CD14-positive monocyte (primary cell): ENCODE results near the gene C22orf23. TPM values are rescaled to one million over a fixed set of nuclear protein-coding genes. Genes with fewer than 3 reads are reported as not detected.

Experiments used
- DNase-seq, 3 donors: peaks; one replicate each; pipeline ENCODE4 v3.0.0-alpha.2; 2011 to 2022
- H2AFZ ChIP-seq: 2 replicates; pipeline ENCODE4 v1.6.0; 2012; ENCODE audit warnings: mild to moderate bottlenecking, low read depth, low read length, inconsistent platforms; ENCODE audit not compliant: insufficient read depth, poor library complexity, severe bottlenecking
- H3K27ac ChIP-seq, 2 donors: 1 replicate in 1 of 2; 2 replicates in 1 of 2; pipeline ENCODE4 v1.5.1; 2012 to 2013; ENCODE audit warnings: low read length in 2 of 2, control low read depth in 1 of 2, inconsistent platforms in 1 of 2, low read depth in 1 of 2, mild to moderate bottlenecking in 1 of 2
- H3K27me3 ChIP-seq, 2 donors: one replicate each; pipeline versions ENCODE4 v1.6.0 to v1.6.1; 2011 to 2013; ENCODE audit warnings: low read length in 2 of 2; ENCODE audit not compliant: control insufficient read depth in 2 of 2, insufficient read depth in 2 of 2
- H3K36me3 ChIP-seq, 2 donors: replicated peaks in 1 of 2; 1 replicate in 1 of 2; 2 replicates in 1 of 2; pipeline versions ENCODE4 v1.5.1 to v1.6.1; 2012 to 2013; ENCODE audit warnings: low read length in 2 of 2, control low read depth in 1 of 2, inconsistent platforms in 1 of 2, mild to moderate bottlenecking in 1 of 2; ENCODE audit not compliant: insufficient read depth in 2 of 2, control insufficient read depth in 1 of 2
- H3K4me1 ChIP-seq, 2 donors: 1 replicate in 1 of 2; 2 replicates in 1 of 2; pipeline versions ENCODE4 v1.5.1 to v1.6.1; 2012 to 2013; ENCODE audit warnings: low read length in 2 of 2, control low read depth in 1 of 2, inconsistent platforms in 1 of 2, mild to moderate bottlenecking in 1 of 2, moderate library complexity in 1 of 2; ENCODE audit not compliant: insufficient read depth in 2 of 2, control insufficient read depth in 1 of 2
- H3K4me2 ChIP-seq: replicated peaks from 2 replicates; pipeline ENCODE3; 2012; ENCODE audit warnings: low read length, moderate library complexity, mild to moderate bottlenecking; ENCODE audit not compliant: poor library complexity, severe bottlenecking; ENCODE audit errors: extremely low read depth
- H3K4me3 ChIP-seq, 3 experiments: fragments of 200-600 bp in 1 of 3; sonication (generic) in 1 of 3; replicated peaks in 1 of 3; 1 replicate in 2 of 3; 2 replicates in 1 of 3; pipeline ENCODE4 v1.5.1; 2011 to 2013; ENCODE audit warnings: low read length in 3 of 3, mild to moderate bottlenecking in 3 of 3, control low read depth in 2 of 3, low read depth in 2 of 3, inconsistent platforms in 1 of 3, moderate library complexity in 1 of 3
- H3K79me2 ChIP-seq: 2 replicates; pipeline ENCODE4 v1.6.0; 2012; ENCODE audit warnings: mild to moderate bottlenecking, control low read depth, inconsistent platforms, low read length, moderate library complexity; ENCODE audit not compliant: insufficient read depth
- H3K9ac ChIP-seq: 2 replicates; pipeline ENCODE4 v1.6.0; 2017; ENCODE audit warnings: low read length, mild to moderate bottlenecking; ENCODE audit not compliant: insufficient read depth, poor library complexity, severe bottlenecking
- H3K9me3 ChIP-seq, 2 donors: replicated peaks in 1 of 2; 1 replicate in 1 of 2; 2 replicates in 1 of 2; pipeline versions ENCODE4 v1.5.1 to v1.6.1; 2012 to 2013; ENCODE audit warnings: low read length in 2 of 2, control low read depth in 1 of 2; ENCODE audit not compliant: control insufficient read depth in 1 of 2, insufficient read depth in 1 of 2
- H4K20me1 ChIP-seq: 2 replicates; pipeline ENCODE4 v1.6.0; 2012; ENCODE audit warnings: mild to moderate bottlenecking, low read length, control low read depth, moderate library complexity; ENCODE audit not compliant: insufficient read depth
- H3K27ac Mint-ChIP-seq, 7 donors: one replicate each; pipeline ENCODE4 v1.8.0; 2020; ENCODE audit warnings: mild to moderate bottlenecking in 7 of 7, mixed read lengths in 7 of 7, moderate library complexity in 6 of 7, inconsistent platforms in 2 of 7
- H3K27me3 Mint-ChIP-seq, 3 donors: one replicate each; pipeline ENCODE4 v1.8.0; 2021 to 2022; ENCODE audit warnings: low read depth in 3 of 3, mild to moderate bottlenecking in 3 of 3, mixed read lengths in 3 of 3, moderate library complexity in 3 of 3, inconsistent platforms in 1 of 3
- H3K36me3 Mint-ChIP-seq, 2 donors: one replicate each; pipeline ENCODE4 v1.8.0; 2020; ENCODE audit warnings: mixed read lengths in 2 of 2, inconsistent platforms in 1 of 2, mild to moderate bottlenecking in 1 of 2
- H3K4me1 Mint-ChIP-seq: one replicate; pipeline ENCODE4 v1.8.0; 2020; ENCODE audit warnings: mild to moderate bottlenecking, mixed read lengths
- H3K4me3 Mint-ChIP-seq, 2 donors: one replicate each; pipeline ENCODE4 v1.8.0; 2020; ENCODE audit warnings: mild to moderate bottlenecking in 2 of 2, mixed read lengths in 2 of 2, moderate library complexity in 1 of 2
- H3K9me3 Mint-ChIP-seq, 7 donors: one replicate each; pipeline ENCODE4 v1.8.0; 2020 to 2022; ENCODE audit warnings: mixed read lengths in 7 of 7, mild to moderate bottlenecking in 6 of 7, moderate library complexity in 6 of 7, inconsistent platforms in 2 of 7
- CTCF ChIP-seq: fragments of 200-600 bp; IDR thresholded peaks from one replicate; pipeline ENCODE4 v1.8.0; 2022; ENCODE audit warnings: antibody characterized with exemption, mild to moderate bottlenecking
- WGBS: methylation state at CpG from one replicate; pipeline ENCODE4 v1.1.5; 2013; ENCODE audit warnings: missing lambda C conversion rate; ENCODE audit not compliant: insufficient coverage; 5-methylcytosine and 5-hydroxymethylcytosine counted together
- intact Hi-C, 2 donors: fragments of 100-400 bp; cut with micrococcal nuclease; formaldehyde crosslinking; loops; one replicate each; pipeline versions ENCODE4 v1.15.0 to v1.15.1; 2023
- polyA plus RNA-seq, 3 donors: library from polyadenylated mRNA; depleted of rRNA in 1 of 3; unstranded in 2 of 3; stranded (reverse) in 1 of 3; fragments of 300-500 nt in 2 of 3; fragments of >200 nt in 1 of 3; fragmentation: Illumina TruSeq in 2 of 3; gene quantifications; 1 replicate in 2 of 3; 2 replicates in 1 of 3; pipeline ENCODE4 v1.2.3, GENCODE V29; 2012 to 2021

Gene C22orf23
- polyA plus RNA-seq, 3 donors, result not detected

GRCh38 chr22:37925767-37926166 is 27.6 kb downstream of the C22orf23 start:
- Mint-ChIP-seq H3K4me3 (no peak overlapping the region), H3K9me3 (no peaks in the 10 kb centered on the region), H3K27ac (no peak overlapping the region), H3K36me3 (peaks cover 37 to 63% of the 10 kb centered on the region in 2 donors), H3K27me3 (peaks cover 0 to 4% (median 0%) of the 10 kb centered on the region in 3 donors), H3K4me1 (no peaks in the 10 kb centered on the region)
- Histone ChIP-seq H3K27me3 (no peaks in the 10 kb centered on the region), H3K9ac (no peak overlapping the region), H3K36me3 (peaks cover 38 to 44% of the 10 kb centered on the region in 2 donors), H3K4me3 (no peak overlapping the region), H3K79me2 (no peaks in the 10 kb centered on the region), H2AFZ (no peak overlapping the region), H4K20me1 (no peaks in the 10 kb centered on the region), H3K4me1 (no peaks in the 10 kb centered on the region), H3K4me2 (no peak overlapping the region), H3K9me3 (no peaks in the 10 kb centered on the region), H3K27ac (no peak overlapping the region)
- 100% methylated on average over 1 of the region's 15 CpGs for WGBS
- no peak for DNase-seq
- intact Hi-C loops, result no loop called here
- TF ChIP-seq CTCF, result no peak

GRCh38 chr22:37925330-37925729 is 28.1 kb downstream of the C22orf23 start:
- peaks cover under 1% of the 10 kb centered on the region for H3K4me1 Mint-ChIP-seq
- H3K27ac ChIP-seq, result no peak overlapping the region
- TF ChIP-seq CTCF, result no peak
- no peak overlapping the region for H3K4me3 ChIP-seq
- H3K4me3 Mint-ChIP-seq, result no peak overlapping the region
- no peaks in the 10 kb centered on the region for H3K27me3 ChIP-seq
- no peaks in the 10 kb centered on the region for H4K20me1 ChIP-seq
- H3K27me3 Mint-ChIP-seq, result peaks cover 0 to 2% (median 0%) of the 10 kb centered on the region in 3 donors
- intact Hi-C loops, result no loop called here
- H3K9me3 Mint-ChIP-seq, result no peaks in the 10 kb centered on the region
- no peaks in the 10 kb centered on the region for H3K79me2 ChIP-seq
- H3K9me3 ChIP-seq, result no peaks in the 10 kb centered on the region
- peaks cover 38 to 44% of the 10 kb centered on the region in 2 donors for H3K36me3 ChIP-seq
- H3K4me2 ChIP-seq, result no peak overlapping the region
- no peak for DNase-seq
- H3K36me3 Mint-ChIP-seq, result peaks cover 37 to 63% of the 10 kb centered on the region in 2 donors
- 100% methylated on average over 1 of the region's 3 CpGs for WGBS
- H2AFZ ChIP-seq, result no peak overlapping the region
- peaks cover under 1 to 1% of the 10 kb centered on the region in 2 donors for H3K4me1 ChIP-seq
- H3K27ac Mint-ChIP-seq, result peak overlapping the region in 1 of 7 donors; percentile 38
- no peak overlapping the region for H3K9ac ChIP-seq
